Measurements from ENCODE around the gene GPR183. TPM values are rescaled to one million over a fixed set of nuclear protein-coding genes. Genes with fewer than 3 reads are reported as not detected.

The GPR183 gene
- total and polyA plus RNA-seq, 10 of the 15 experiments (the other 5 are each of a cell fraction or from before 2014, with no cell fraction given), result 134 to 669 (median 225) TPM

GRCh38 chr13:99354371-99354951, 47.3 kb upstream of the GPR183 start:
- SMC1A ChIA-PET (ENCODE audit: uncharacterized antibody, unreplicated experiment), result interaction anchor here (0.7 to 7.5 kb wide), 24 partner anchors 11 to 178 kb away, joined by 3 to 78 read pairs (median 6); partner anchors contain the start of gene GPR183
- 0 out of 2 replicates have a peak, but pooled peaks have one; percentile 56 for TF ChIP-seq PAX5 (IDR thresholded peaks at IDR 0.05; ENCODE audit: borderline replicate concordance, low read depth, low read length)
- no peak for TF ChIP-seq GABPA (IDR thresholded peaks at IDR 0.05; ENCODE audit: low read depth)
- no peak for TF ChIP-seq SMC3 (IDR thresholded peaks at IDR 0.05; ENCODE audit: borderline replicate concordance, low read length)
- TF ChIP-seq BACH1 (IDR thresholded peaks at IDR 0.05; ENCODE audit: borderline replicate concordance), result no peak
- peak; percentile 32; the same call in 1 of the 3 replicates for TF ChIP-seq POU2F2 (IDR thresholded peaks at IDR 0.05; ENCODE audit: borderline replicate concordance, low read depth, low read length)
- TF ChIP-seq, protein P1, sequence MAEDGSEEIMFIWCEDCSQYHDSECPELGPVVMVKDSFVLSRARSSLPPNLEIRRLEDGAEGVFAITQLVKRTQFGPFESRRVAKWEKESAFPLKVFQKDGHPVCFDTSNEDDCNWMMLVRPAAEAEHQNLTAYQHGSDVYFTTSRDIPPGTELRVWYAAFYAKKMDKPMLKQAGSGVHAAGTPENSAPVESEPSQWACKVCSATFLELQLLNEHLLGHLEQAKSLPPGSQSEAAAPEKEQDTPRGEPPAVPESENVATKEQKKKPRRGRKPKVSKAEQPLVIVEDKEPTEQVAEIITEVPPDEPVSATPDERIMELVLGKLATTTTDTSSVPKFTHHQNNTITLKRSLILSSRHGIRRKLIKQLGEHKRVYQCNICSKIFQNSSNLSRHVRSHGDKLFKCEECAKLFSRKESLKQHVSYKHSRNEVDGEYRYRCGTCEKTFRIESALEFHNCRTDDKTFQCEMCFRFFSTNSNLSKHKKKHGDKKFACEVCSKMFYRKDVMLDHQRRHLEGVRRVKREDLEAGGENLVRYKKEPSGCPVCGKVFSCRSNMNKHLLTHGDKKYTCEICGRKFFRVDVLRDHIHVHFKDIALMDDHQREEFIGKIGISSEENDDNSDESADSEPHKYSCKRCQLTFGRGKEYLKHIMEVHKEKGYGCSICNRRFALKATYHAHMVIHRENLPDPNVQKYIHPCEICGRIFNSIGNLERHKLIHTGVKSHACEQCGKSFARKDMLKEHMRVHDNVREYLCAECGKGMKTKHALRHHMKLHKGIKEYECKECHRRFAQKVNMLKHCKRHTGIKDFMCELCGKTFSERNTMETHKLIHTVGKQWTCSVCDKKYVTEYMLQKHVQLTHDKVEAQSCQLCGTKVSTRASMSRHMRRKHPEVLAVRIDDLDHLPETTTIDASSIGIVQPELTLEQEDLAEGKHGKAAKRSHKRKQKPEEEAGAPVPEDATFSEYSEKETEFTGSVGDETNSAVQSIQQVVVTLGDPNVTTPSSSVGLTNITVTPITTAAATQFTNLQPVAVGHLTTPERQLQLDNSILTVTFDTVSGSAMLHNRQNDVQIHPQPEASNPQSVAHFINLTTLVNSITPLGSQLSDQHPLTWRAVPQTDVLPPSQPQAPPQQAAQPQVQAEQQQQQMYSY (CRISPR knock-in tag; IDR thresholded peaks at IDR 0.05), result no peak
- TF ChIP-seq BCL3 (IDR thresholded peaks at IDR 0.05; ENCODE audit: borderline replicate concordance, insufficient read depth, low read depth, low read length, poor library complexity, severe bottlenecking), result peak; percentile 51
- TF ChIP-seq, protein P2, sequence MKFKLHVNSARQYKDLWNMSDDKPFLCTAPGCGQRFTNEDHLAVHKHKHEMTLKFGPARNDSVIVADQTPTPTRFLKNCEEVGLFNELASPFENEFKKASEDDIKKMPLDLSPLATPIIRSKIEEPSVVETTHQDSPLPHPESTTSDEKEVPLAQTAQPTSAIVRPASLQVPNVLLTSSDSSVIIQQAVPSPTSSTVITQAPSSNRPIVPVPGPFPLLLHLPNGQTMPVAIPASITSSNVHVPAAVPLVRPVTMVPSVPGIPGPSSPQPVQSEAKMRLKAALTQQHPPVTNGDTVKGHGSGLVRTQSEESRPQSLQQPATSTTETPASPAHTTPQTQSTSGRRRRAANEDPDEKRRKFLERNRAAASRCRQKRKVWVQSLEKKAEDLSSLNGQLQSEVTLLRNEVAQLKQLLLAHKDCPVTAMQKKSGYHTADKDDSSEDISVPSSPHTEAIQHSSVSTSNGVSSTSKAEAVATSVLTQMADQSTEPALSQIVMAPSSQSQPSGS (IDR thresholded peaks at IDR 0.05; ENCODE audit: low read length), result 0 out of 2 replicates have a peak, but pooled peaks have one; percentile 14
- TF ChIP-seq MLLT1 (IDR thresholded peaks at IDR 0.05), result 0 out of 2 replicates have a peak, but pooled peaks have one; percentile 12
- peak; percentile 39; the same call in 1 of the 2 replicates for TF ChIP-seq IRF4 (IDR thresholded peaks at IDR 0.05; ENCODE audit: low read depth, low read length)
- TF ChIP-seq IKZF2 (IDR thresholded peaks at IDR 0.05), result no peak

More at GRCh38 chr13:99354371-99354951, 47.3 kb upstream of the GPR183 start:
- H3K79me2 ChIP-seq (ENCODE audit: control insufficient read depth, insufficient read depth, low read length), result peaks cover 24% of the 10 kb centered on the region
- in situ Hi-C loops (cut with MboI), result no loop called here
- H3K27ac ChIP-seq (ENCODE audit: control insufficient read depth, insufficient read depth), result peak overlapping the region; percentile 81
- WGBS (ENCODE audit: insufficient coverage, insufficient replicate concordance, low lambda C conversion rate, missing lambda C conversion rate), result under 1% methylated on average over 8 of the region's 8 CpGs
- ChIA-PET RAD21 (ENCODE audit: unreplicated experiment) (interaction anchor here (0.7 to 7.5 kb wide), 14 partner anchors 9 to 89 kb away, joined by 3 to 99 read pairs (median 7); partner anchors contain the start of gene GPR183), POLR2A (interaction anchor here (0.5 to 3.6 kb wide), 12 partner anchors 9 to 1500 kb away, joined by 3 to 14 read pairs (median 4); partner anchors contain the start of gene GPR183), CTCF (interaction anchor here (0.8 to 3.9 kb wide), 15 partner anchors 12 to 90 kb away, joined by 3 to 22 read pairs (median 4); no protein-coding TSS in a partner anchor)
- peaks cover 61% of the 10 kb centered on the region for H3K4me1 ChIP-seq (ENCODE audit: control insufficient read depth, insufficient read depth, low read length)
- H2AFZ ChIP-seq (ENCODE audit: control insufficient read depth, low read depth, low read length), result 0 out of 2 replicates have a peak overlapping the region, but pooled peaks have one; percentile 18
- no peak for FAIRE-seq
- no peaks in the 10 kb centered on the region for H3K27me3 ChIP-seq (replicated peaks in 1 of 2; ENCODE audit: control insufficient read depth in 2 of 2, insufficient read depth in 2 of 2, low read length in 1 of 2)
- intact Hi-C loops (cut with micrococcal nuclease; ENCODE audit: unreplicated experiment), result loop anchor here (1.0 kb wide), 1 partner anchor 32 kb away; no protein-coding TSS in a partner anchor
- H3K9ac ChIP-seq (ENCODE audit: control insufficient read depth, insufficient read depth, low read length), result peak overlapping the region; percentile 51
- H3K4me2 ChIP-seq (ENCODE audit: control insufficient read depth, insufficient read depth), result peak overlapping the region; percentile 83
- H3K4me3 ChIP-seq, result peak overlapping the region; percentile 7
- H3K36me3 ChIP-seq (ENCODE audit: control insufficient read depth in 2 of 2, insufficient read depth in 2 of 2, low read length in 1 of 2), result no peaks in the 10 kb centered on the region; a peak in 3 of 4 replicates
- peak; percentile 66 for DNase-seq (ENCODE audit: low read depth, low spot score)
- ATAC-seq, result peak; percentile 55
- no peaks in the 10 kb centered on the region for H4K20me1 ChIP-seq (ENCODE audit: control insufficient read depth, insufficient read depth)
- H3K9me3 ChIP-seq (replicated peaks; ENCODE audit: control insufficient read depth, insufficient read depth, low read length), result no peaks in the 10 kb centered on the region
- no TSS peak for BruUV-seq (replicated peaks)

Measured in GM12878 (cell line).